Right atrium auricular region (tissue), 2 donors: ENCODE data around the gene ZHX3. TPM values are rescaled to one million over a fixed set of nuclear protein-coding genes. Genes with fewer than 3 reads are reported as not detected.

ENCODE experiments used
- DNase-seq: peaks from one replicate; pipeline ENCODE4 v3.0.0-alpha.2; 2019; ENCODE audit warnings: low spot score
- H3K27ac ChIP-seq, 2 donors: fragments of 200-600 bp; sonication (generic); 1 replicate in 1 of 2; 2 replicates in 1 of 2; pipeline ENCODE4 v1.5.1; 2016 to 2019
- H3K27me3 ChIP-seq, 2 donors: fragments of 200-600 bp; sonication (generic); one replicate each; pipeline versions ENCODE4 v1.5.1 to v1.6.0; 2017 to 2019
- H3K36me3 ChIP-seq: fragments of 200-600 bp; sonication (generic); one replicate; pipeline ENCODE4 v1.5.1; 2016
- H3K4me1 ChIP-seq, 2 donors: fragments of 200-600 bp; sonication (generic); one replicate each; pipeline versions ENCODE4 v1.5.1 to v1.6.0; 2017 to 2019
- H3K4me3 ChIP-seq, 2 donors: fragments of 200-600 bp; sonication (generic); 1 replicate in 1 of 2; 2 replicates in 1 of 2; pipeline ENCODE4 v1.5.1; 2017 to 2019; ENCODE audit warnings: mild to moderate bottlenecking in 1 of 2, moderate library complexity in 1 of 2
- H3K9me3 ChIP-seq, 2 donors: fragments of 200-600 bp; sonication (generic); one replicate each; pipeline ENCODE4 v1.5.1; 2019
- CTCF ChIP-seq, 2 donors: fragments of 200-600 bp; sonication (generic); IDR thresholded peaks; one replicate each; pipeline ENCODE4 v1.5.1; 2019; ENCODE audit warnings: antibody characterized with exemption in 2 of 2
- total RNA-seq, 2 donors: library from RNA; depleted of rRNA; stranded (reverse); fragments of >200 nt; gene quantifications; one replicate each; pipeline ENCODE4 v1.1.0, GENCODE V29; 2016

ZHX3 gene
- total RNA-seq, 2 donors from 2014 or later, result 23.8 to 25.7 TPM

GRCh38 chr20:41306061-41306727 is 11.3 kb downstream of the ZHX3 start:
- no peaks in the 10 kb centered on the region for H3K36me3 ChIP-seq
- no peak overlapping the region for H3K27ac ChIP-seq
- no peak for DNase-seq
- H3K4me3 ChIP-seq, result no peak overlapping the region
- TF ChIP-seq CTCF (IDR thresholded peaks at IDR 0.05), result no peak
- peaks cover 0 to 40% of the 10 kb centered on the region in 2 donors for H3K4me1 ChIP-seq
- no peaks in the 10 kb centered on the region for H3K9me3 ChIP-seq
- H3K27me3 ChIP-seq, result no peaks in the 10 kb centered on the region

DNA sequence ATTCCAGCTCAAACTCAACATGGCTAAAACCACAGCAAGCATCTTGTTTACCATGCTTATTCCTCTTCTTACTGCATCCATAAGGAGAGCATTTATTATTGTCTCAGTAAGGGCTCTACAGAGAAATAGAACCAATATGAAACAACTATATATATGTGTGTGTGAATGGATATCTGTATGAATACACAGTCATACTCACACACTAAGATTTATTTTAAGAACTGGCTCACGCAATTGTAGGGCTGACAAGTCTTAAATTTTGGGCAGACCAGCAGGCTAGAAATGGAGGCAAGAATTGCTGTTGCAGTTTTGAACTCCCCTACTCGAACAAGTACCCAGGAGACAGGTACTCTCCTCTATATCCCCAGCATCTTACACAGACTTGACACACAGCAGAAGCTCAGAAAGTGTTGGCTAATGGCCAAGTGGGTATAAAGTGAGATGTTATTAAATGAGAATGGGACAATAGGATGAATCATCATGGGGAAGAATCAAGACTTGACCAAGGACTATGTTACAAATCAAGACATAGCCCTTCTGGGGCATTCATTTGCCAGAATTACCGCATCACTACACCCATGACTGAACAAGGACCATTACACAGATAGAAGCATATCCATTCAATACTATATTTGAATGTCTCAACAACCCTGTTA is 13.0 kb downstream of the ZHX3 start:
- Histone ChIP-seq H3K36me3 (no peaks in the 10 kb centered on the region), H3K4me3 (no peak overlapping the region), H3K27me3 (no peaks in the 10 kb centered on the region), H3K9me3 (no peaks in the 10 kb centered on the region), H3K4me1 (peaks cover 0 to 42% of the 10 kb centered on the region in 2 donors), H3K27ac (no peak overlapping the region)
- no peak for DNase-seq
- no peak for TF ChIP-seq CTCF (IDR thresholded peaks at IDR 0.05)

DNA sequence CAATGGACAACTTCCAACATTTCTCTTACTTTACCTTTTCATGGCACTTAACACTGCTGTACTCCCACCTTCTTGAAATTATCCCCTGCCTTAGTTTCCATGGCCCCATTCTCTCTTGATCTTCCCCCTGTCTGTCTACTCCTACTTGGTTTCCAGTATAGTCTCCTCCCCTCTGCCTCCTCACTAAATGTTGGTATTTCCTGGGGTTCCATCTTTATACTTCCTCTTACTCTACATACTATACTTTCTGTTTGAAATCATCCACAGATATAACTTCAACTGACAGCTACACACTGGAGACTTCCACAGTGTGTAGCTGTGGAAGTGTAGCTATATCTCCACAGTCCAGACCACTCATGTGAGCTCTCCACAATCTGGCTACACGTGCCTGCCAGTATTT is 13.5 kb downstream of the ZHX3 start:
- no peaks in the 10 kb centered on the region for H3K9me3 ChIP-seq
- H3K36me3 ChIP-seq, result no peaks in the 10 kb centered on the region
- no peak for TF ChIP-seq CTCF (IDR thresholded peaks at IDR 0.05)
- no peak overlapping the region for H3K4me3 ChIP-seq
- no peak overlapping the region for H3K27ac ChIP-seq
- DNase-seq, result no peak
- H3K4me1 ChIP-seq, result peaks cover 0 to 37% of the 10 kb centered on the region in 2 donors
- H3K27me3 ChIP-seq, result no peaks in the 10 kb centered on the region

GRCh38 chr20:41300886-41301285 is 16.6 kb downstream of the ZHX3 start:
- Histone ChIP-seq H3K36me3 (no peaks in the 10 kb centered on the region), H3K9me3 (no peaks in the 10 kb centered on the region), H3K4me1 (peaks cover 0 to 24% of the 10 kb centered on the region in 2 donors), H3K4me3 (no peak overlapping the region), H3K27me3 (no peaks in the 10 kb centered on the region), H3K27ac (no peak overlapping the region)
- TF ChIP-seq CTCF (IDR thresholded peaks at IDR 0.05), result no peak
- no peak for DNase-seq

- H3K27me3 ChIP-seq, result no peaks in the 10 kb centered on the region
- no peaks in the 10 kb centered on the region for H3K36me3 ChIP-seq
- TF ChIP-seq CTCF (IDR thresholded peaks at IDR 0.05), result no peak
- H3K4me1 ChIP-seq, result peaks cover 0 to 24% of the 10 kb centered on the region in 2 donors
- no peak overlapping the region for H3K4me3 ChIP-seq
- no peak for DNase-seq
- H3K27ac ChIP-seq, result no peak overlapping the region
- no peaks in the 10 kb centered on the region for H3K9me3 ChIP-seq
Observed at GRCh38 chr20:41300383-41300782, 17.1 kb downstream of the ZHX3 start.
